HUDEP-2 (cell line): ENCODE measurements around the gene ERCC6L2.

ENCODE experiments used
- DNase-seq, 76 experiments: peaks; one replicate each; lab custom pipeline; 2025; ENCODE audit not compliant: unreplicated experiment in 76 of 76; lab: John Stamatoyannopoulos, UW

The ERCC6L2 gene

GRCh38 chr9:96015876-96016686 is 140.6 kb downstream of the ERCC6L2 start:
- peak in 1 of 76 experiments; percentile 4 for DNase-seq
